ENCODE data around the gene ZNF383. TPM values are rescaled to one million over a fixed set of nuclear protein-coding genes. Genes with fewer than 3 reads are reported as not detected.

ZNF383 gene
- polyA plus RNA-seq, 1 of the 3 experiments (the other 2 are of a cell fraction) = 2.0 TPM

DNA sequence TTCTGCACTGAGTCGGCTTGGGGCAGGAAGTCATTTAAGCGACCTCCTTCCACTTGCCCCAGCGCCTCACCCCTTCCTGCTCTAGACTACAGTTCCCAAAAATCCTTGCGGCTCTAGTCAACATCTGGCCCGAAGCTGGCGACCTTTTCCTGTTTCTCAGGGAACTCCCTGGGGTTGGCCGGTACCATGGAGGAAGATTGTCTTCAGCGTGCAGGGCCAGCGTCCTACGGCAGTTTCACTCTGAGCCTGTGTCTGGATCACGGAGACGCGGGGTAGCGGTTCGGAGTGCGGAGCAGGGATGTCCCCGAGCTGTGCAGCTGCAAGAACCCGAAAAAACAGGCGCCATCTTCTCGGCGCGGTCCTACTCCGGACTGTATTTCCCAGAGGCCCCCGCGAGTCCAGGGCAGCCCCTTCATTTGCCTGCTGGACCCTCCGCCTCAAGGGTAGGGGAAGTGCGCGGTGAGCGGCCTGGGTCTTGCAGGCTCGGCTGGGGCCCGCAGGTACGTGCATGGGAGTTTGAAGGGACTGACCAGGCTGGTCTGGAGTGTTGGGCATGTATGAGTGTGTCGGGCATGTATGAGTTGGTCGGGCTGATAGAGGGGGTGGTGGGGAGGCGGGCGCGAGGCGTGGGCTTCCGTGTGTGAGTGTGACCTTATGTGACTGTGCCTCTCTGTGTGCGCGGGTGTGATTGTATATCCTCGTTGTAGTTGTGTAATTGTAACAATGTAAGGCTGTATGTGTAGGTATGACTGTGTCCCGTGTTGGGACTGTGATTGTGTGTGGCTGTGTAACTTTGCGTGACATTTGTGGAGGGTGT lies at the start of gene ZNF383 (continued):
- TF ChIP-seq, protein P1, sequence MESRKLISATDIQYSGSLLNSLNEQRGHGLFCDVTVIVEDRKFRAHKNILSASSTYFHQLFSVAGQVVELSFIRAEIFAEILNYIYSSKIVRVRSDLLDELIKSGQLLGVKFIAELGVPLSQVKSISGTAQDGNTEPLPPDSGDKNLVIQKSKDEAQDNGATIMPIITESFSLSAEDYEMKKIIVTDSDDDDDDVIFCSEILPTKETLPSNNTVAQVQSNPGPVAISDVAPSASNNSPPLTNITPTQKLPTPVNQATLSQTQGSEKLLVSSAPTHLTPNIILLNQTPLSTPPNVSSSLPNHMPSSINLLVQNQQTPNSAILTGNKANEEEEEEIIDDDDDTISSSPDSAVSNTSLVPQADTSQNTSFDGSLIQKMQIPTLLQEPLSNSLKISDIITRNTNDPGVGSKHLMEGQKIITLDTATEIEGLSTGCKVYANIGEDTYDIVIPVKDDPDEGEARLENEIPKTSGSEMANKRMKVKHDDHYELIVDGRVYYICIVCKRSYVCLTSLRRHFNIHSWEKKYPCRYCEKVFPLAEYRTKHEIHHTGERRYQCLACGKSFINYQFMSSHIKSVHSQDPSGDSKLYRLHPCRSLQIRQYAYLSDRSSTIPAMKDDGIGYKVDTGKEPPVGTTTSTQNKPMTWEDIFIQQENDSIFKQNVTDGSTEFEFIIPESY (IDR thresholded peaks at IDR 0.05; ENCODE audit: borderline replicate concordance, low read depth) = no peak; the same call in 1 of the 2 replicates
- TF ChIP-seq MEF2A (IDR thresholded peaks at IDR 0.05; ENCODE audit: borderline replicate concordance, low read depth) (no peak), FOXM1 (IDR thresholded peaks at IDR 0.05; ENCODE audit: low read depth) (no peak), CHD2 (IDR thresholded peaks at IDR 0.05; ENCODE audit: low read length, partially characterized antibody) (peak; percentile 26), EP300 (IDR thresholded peaks at IDR 0.05; ENCODE audit: borderline replicate concordance in 1 of 2, low read depth in 1 of 2, low read length in 1 of 2) (no peak; a peak in 1 of 4 replicates), RFX5 (IDR thresholded peaks at IDR 0.05; ENCODE audit: low read length) (no peak), RAD21 (IDR thresholded peaks at IDR 0.05; ENCODE audit: low read length) (no peak)
- TF ChIP-seq, protein P2, sequence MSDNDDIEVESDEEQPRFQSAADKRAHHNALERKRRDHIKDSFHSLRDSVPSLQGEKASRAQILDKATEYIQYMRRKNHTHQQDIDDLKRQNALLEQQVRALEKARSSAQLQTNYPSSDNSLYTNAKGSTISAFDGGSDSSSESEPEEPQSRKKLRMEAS (IDR thresholded peaks at IDR 0.05; ENCODE audit: low read depth) = peak; percentile 36; the same call in 1 of the 2 replicates
- TF ChIP-seq, protein P3, sequence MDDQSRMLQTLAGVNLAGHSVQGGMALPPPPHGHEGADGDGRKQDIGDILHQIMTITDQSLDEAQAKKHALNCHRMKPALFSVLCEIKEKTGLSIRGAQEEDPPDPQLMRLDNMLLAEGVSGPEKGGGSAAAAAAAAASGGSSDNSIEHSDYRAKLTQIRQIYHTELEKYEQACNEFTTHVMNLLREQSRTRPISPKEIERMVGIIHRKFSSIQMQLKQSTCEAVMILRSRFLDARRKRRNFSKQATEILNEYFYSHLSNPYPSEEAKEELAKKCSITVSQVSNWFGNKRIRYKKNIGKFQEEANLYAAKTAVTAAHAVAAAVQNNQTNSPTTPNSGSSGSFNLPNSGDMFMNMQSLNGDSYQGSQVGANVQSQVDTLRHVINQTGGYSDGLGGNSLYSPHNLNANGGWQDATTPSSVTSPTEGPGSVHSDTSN (IDR thresholded peaks at IDR 0.05) = no peak

DNA sequence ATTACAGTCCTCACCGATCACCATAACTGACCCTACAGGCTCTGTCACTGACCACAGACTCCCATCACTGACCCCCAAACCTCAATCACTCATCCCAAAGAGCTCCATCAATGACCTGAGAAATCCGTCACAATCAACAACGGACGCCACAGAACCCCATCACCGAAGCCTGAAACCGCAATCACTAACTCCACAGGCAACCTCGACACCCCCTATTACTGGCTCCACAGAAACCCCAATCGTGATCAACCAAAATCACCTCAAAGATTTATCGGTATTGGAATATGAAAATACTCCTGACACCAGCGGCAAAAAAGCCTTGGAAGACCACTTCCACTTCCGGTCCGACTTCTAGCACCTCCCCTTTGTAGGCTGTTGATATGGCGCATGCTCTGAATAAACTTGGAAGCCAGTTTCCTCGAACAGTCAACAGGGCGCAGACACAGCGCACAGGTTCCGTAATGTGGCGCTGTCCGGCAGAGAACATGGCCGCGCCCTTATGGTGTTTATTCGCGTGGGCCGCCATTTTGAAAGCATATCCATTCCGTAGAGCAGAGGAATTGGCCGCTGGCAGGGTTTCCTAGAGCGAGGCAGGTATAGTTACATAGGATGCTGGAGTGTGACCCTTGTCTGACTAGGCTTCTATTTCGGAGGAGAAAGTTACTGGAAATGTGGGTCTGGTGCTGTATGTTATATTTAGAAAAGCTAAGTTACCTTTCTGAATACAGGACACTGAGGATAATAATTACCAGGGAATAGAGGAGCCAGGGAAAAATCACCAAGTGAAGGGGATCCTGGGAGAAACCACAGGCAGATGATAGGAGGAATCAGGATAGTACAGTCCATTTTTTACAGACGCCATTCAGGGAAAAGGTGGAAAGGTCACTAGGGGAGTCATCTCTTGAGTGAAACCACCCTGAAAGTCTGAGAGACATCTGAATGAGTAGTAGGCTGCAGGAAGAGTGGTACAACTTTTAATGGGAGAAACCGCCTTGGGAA lies 45.3 kb upstream of the ZNF383 start, which contains the start of gene ZNF585A:
Gene ZNF585A, minus strand, starts transcription at position 328 of the 999 bp plus-strand sequence. CDS start 2,785 bp downstream, outside the sequence.
- CTCF ChIA-PET = interaction anchor here (0.9 kb wide), 1 partner anchor 14 kb away, joined by 4 read pairs; no protein-coding TSS in a partner anchor
- Histone ChIP-seq H4K20me1 (ENCODE audit: insufficient read depth) (no peaks in the 10 kb centered on the region), H3K4me1 (ENCODE audit: control insufficient read depth in 1 of 2, insufficient read depth in 2 of 2, low read depth in 1 of 2, low read length in 1 of 2) (no peaks in the 10 kb centered on the region), H3K9ac (peak within 1 kb of the TSS; percentile 69), H3K4me3 (ENCODE audit: low read depth in 2 of 2, low read length in 1 of 2) (peak within 1 kb of the TSS; percentile 71 to 91), H3K79me2 (ENCODE audit: insufficient read depth) (peaks cover 16% of the 10 kb centered on the region), H2AFZ (ENCODE audit: low read depth) (peak within 1 kb of the TSS; percentile 97), H3K36me3 (replicated peaks in 1 of 2; ENCODE audit: control insufficient read depth in 1 of 2, insufficient read depth in 2 of 2, low read length in 1 of 2) (peaks cover 25 to 33% of the 10 kb centered on the region in 2 experiments), H3K9me3 (peaks cover 6% of the 10 kb centered on the region; the same call in 1 of the 2 replicates), H3F3A (replicated peaks; ENCODE audit: insufficient read depth) (peaks cover 6% of the 10 kb centered on the region), H3K27me3 (ENCODE audit: insufficient read depth) (no peaks in the 10 kb centered on the region), H3K27ac (ENCODE audit: low read depth in 2 of 2, low read length in 1 of 2) (peak within 1 kb of the TSS; percentile 39 to 43; a peak in 3 of 4 replicates), H3K9me2 (no peaks in the 10 kb centered on the region), H3K4me2 (peak within 1 kb of the TSS; percentile 77)
- peak; percentile 81 for DNase-seq
- 5% methylated on average over 30 of the region's 30 CpGs for WGBS (ENCODE audit: low lambda C conversion rate)
- POLR2A ChIA-PET = interaction anchor here (1.0 kb wide), 1 partner anchor 95 kb away, joined by 5 read pairs; the partner anchor contains the start of gene ZNF420
- TF ChIP-seq ELF1 (IDR thresholded peaks at IDR 0.05) = peak; percentile 82
- TF ChIP-seq GABPA (IDR thresholded peaks at IDR 0.05; ENCODE audit: low read depth) = peak; percentile 79
- peak; percentile 30; the same call in 1 of the 2 replicates for TF ChIP-seq MXI1 (IDR thresholded peaks at IDR 0.05; ENCODE audit: low read depth, low read length)
- TF ChIP-seq YY1 (IDR thresholded peaks at IDR 0.05; ENCODE audit: low read depth) = peak; percentile 100
- TF ChIP-seq, protein P1 (IDR thresholded peaks at IDR 0.05; ENCODE audit: borderline replicate concordance, low read depth) = no peak
- no peak for TF ChIP-seq FOSL2 (IDR thresholded peaks at IDR 0.05; ENCODE audit: borderline replicate concordance, low read depth)
- no peak for TF ChIP-seq SMC3 (IDR thresholded peaks at IDR 0.05; ENCODE audit: low read depth, low read length)
- peak; percentile 98 for TF ChIP-seq POLR2AphosphoS5 (IDR thresholded peaks at IDR 0.05; ENCODE audit: low read depth, low read length)
- no peak for TF ChIP-seq JUND (IDR thresholded peaks at IDR 0.05)
- no peak for TF ChIP-seq EP300 (IDR thresholded peaks at IDR 0.05; ENCODE audit: borderline replicate concordance in 1 of 2, low read depth in 1 of 2, low read length in 1 of 2)
- no peak for TF ChIP-seq TCF12 (IDR thresholded peaks at IDR 0.05)
- peak; percentile 92 for TF ChIP-seq CHD2 (IDR thresholded peaks at IDR 0.05; ENCODE audit: low read length, partially characterized antibody)
- TF ChIP-seq TAF1 (IDR thresholded peaks at IDR 0.05; ENCODE audit: borderline replicate concordance, low read depth, low read length) = peak; percentile 16; the same call in 1 of the 2 replicates
- no peak for TF ChIP-seq FOXJ3 (CRISPR knock-in tag; IDR thresholded peaks at IDR 0.05)
- TF ChIP-seq, protein P2 (IDR thresholded peaks at IDR 0.05; ENCODE audit: low read depth) = 0 out of 2 replicates have a peak, but pooled peaks have one; percentile 50
- TF ChIP-seq, protein P4, sequence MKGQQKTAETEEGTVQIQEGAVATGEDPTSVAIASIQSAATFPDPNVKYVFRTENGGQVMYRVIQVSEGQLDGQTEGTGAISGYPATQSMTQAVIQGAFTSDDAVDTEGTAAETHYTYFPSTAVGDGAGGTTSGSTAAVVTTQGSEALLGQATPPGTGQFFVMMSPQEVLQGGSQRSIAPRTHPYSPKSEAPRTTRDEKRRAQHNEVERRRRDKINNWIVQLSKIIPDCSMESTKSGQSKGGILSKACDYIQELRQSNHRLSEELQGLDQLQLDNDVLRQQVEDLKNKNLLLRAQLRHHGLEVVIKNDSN (IDR thresholded peaks at IDR 0.05; ENCODE audit: borderline replicate concordance, low read depth) = no peak

Measured in SK-N-SH (cell line).